PC-9 (cell line): Measurements from ENCODE around the gene UVSSA. TPM values are rescaled to one million over a fixed set of nuclear protein-coding genes. Genes with fewer than 3 reads are reported as not detected.

Experiments
- BruUV-seq: library from RNA; stranded (reverse); fragments of 400-500 nt; replicated peaks from 2 replicates; lab custom pipeline; 2021; lab: Mats Ljungman, UMichigan
- CTCF ChIA-PET: fragments of 300-600 bp; sonication (Branson Sonifier 250); formaldehyde crosslinking; loops from one replicate; lab custom pipeline; 2022; ENCODE audit warnings: antibody characterized with exemption; lab: Charles Lee
- POLR2A ChIA-PET: fragments of 300-600 bp; sonication (Branson Sonifier 250); formaldehyde crosslinking; loops from one replicate; lab custom pipeline; 2022; ENCODE audit warnings: antibody characterized with exemption; ENCODE audit not compliant: unreplicated experiment; lab: Charles Lee
- DNase-seq, 2 experiments: peaks; one replicate each; pipeline versions ENCODE4 v3.0.0 to v3.0.0-alpha.2; 2015 to 2022; ENCODE audit warnings: mixed read lengths in 1 of 2
- H2AFZ ChIP-seq: fragments of 200-600 bp; sonication (generic); 2 replicates; pipeline ENCODE4 v1.8.1; 2017; ENCODE audit warnings: antibody characterized with exemption
- H3F3A ChIP-seq: fragments of 200-600 bp; sonication (generic); 2 replicates; pipeline ENCODE4 v1.8.1; 2017; ENCODE audit warnings: antibody characterized with exemption, mild to moderate bottlenecking, low read depth; ENCODE audit not compliant: insufficient read depth
- H3K27ac ChIP-seq: fragments of 200-600 bp; sonication (generic); 2 replicates; pipeline ENCODE4 v1.6.1; 2016; ENCODE audit warnings: mixed run types
- H3K27me3 ChIP-seq: fragments of 200-600 bp; sonication (generic); 2 replicates; pipeline ENCODE4 v1.6.1; 2016; ENCODE audit warnings: low read depth, mixed run types; ENCODE audit not compliant: insufficient read depth
- H3K36me3 ChIP-seq: fragments of 200-600 bp; sonication (generic); 2 replicates; pipeline ENCODE4 v1.6.1; 2016; ENCODE audit warnings: low read depth, mixed run types
- H3K4me1 ChIP-seq: fragments of 200-600 bp; sonication (generic); replicated peaks from 2 replicates; pipeline ENCODE4 v1.6.1; 2016; ENCODE audit warnings: mixed run types; ENCODE audit not compliant: insufficient read depth
- H3K4me2 ChIP-seq: fragments of 200-600 bp; sonication (generic); 2 replicates; pipeline ENCODE4 v1.6.1; 2017; ENCODE audit warnings: mixed run types
- H3K4me3 ChIP-seq: fragments of 200-600 bp; sonication (generic); 2 replicates; pipeline ENCODE4 v1.6.1; 2016; ENCODE audit warnings: mixed run types
- H3K79me2 ChIP-seq: fragments of 200-600 bp; sonication (generic); 2 replicates; pipeline ENCODE4 v1.6.1; 2017; ENCODE audit warnings: low read depth, mixed run types
- H3K9me2 ChIP-seq: fragments of 200-600 bp; sonication (generic); 2 replicates; pipeline ENCODE4 v1.8.1; 2017; ENCODE audit warnings: mild to moderate bottlenecking; ENCODE audit not compliant: insufficient read depth
- H3K9me3 ChIP-seq: fragments of 200-600 bp; sonication (generic); 2 replicates; pipeline ENCODE4 v1.8.1; 2016; ENCODE audit warnings: low read depth; ENCODE audit not compliant: insufficient read depth
- H4K20me1 ChIP-seq: fragments of 200-600 bp; sonication (generic); 2 replicates; pipeline ENCODE4 v1.8.1; 2017; ENCODE audit not compliant: insufficient read depth
- EZH2 ChIP-seq: fragments of 200-600 bp; sonication (generic); IDR thresholded peaks from 2 replicates; pipeline ENCODE4 v1.8.0; 2017; ENCODE audit warnings: antibody characterized with exemption, low read depth
- intact Hi-C: fragments of 100-400 bp; cut with micrococcal nuclease; formaldehyde crosslinking; loops from one replicate; pipeline ENCODE4 v1.10.0; 2022; ENCODE audit not compliant: unreplicated experiment
- total RNA-seq: library from RNA; stranded (reverse); gene quantifications from 2 replicates; pipeline ENCODE4 v1.2.3, GENCODE V29; 2021
- TF ChIP-seq, protein P1 (sequence below): fragments of 200-600 bp; sonication (generic); conservative IDR thresholded peaks from 2 replicates; pipeline ENCODE4 v1.6.1; 2017; ENCODE audit warnings: mixed run types, antibody characterized with exemption, mild to moderate bottlenecking, moderate library complexity

The UVSSA gene
- total RNA-seq, 1 experiment from 2014 or later = 24.3 TPM

DNA sequence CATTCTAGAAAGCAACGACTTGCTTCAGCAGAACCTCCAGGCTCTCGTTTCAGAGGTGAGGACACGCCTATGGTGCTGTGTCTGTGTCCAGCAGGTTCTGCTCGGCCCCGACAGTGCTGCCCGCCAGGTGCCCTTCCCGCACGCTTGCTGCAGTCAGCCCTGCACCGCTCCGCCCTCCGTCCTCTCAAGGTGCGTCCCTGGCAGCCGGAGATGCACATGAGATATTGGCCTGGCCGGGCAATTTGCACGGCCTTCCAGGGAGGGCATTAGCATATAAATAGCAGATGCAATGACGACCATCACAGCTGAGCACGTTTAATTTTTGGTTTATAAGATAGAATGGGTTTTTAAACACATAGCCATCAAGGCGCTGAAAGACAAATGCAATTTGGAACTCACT, 14.4 kb downstream of the UVSSA start:
- no peak for DNase-seq
- ChIA-PET POLR2A (no interaction called here), CTCF (no interaction called here)
- H3K36me3 ChIP-seq = no peaks in the 10 kb centered on the region
- no TSS peak for BruUV-seq
- H3K4me1 ChIP-seq = no peaks in the 10 kb centered on the region
- H3K79me2 ChIP-seq = no peaks in the 10 kb centered on the region
- no peak overlapping the region for H3K4me3 ChIP-seq
- H2AFZ ChIP-seq = no peak overlapping the region
- no peaks in the 10 kb centered on the region for H3F3A ChIP-seq
- H3K9me3 ChIP-seq = no peaks in the 10 kb centered on the region
- no peaks in the 10 kb centered on the region for H3K9me2 ChIP-seq
- H3K27me3 ChIP-seq = no peaks in the 10 kb centered on the region
- intact Hi-C loops = no loop called here
- no peak overlapping the region for H3K4me2 ChIP-seq
- TF ChIP-seq, protein P1, sequence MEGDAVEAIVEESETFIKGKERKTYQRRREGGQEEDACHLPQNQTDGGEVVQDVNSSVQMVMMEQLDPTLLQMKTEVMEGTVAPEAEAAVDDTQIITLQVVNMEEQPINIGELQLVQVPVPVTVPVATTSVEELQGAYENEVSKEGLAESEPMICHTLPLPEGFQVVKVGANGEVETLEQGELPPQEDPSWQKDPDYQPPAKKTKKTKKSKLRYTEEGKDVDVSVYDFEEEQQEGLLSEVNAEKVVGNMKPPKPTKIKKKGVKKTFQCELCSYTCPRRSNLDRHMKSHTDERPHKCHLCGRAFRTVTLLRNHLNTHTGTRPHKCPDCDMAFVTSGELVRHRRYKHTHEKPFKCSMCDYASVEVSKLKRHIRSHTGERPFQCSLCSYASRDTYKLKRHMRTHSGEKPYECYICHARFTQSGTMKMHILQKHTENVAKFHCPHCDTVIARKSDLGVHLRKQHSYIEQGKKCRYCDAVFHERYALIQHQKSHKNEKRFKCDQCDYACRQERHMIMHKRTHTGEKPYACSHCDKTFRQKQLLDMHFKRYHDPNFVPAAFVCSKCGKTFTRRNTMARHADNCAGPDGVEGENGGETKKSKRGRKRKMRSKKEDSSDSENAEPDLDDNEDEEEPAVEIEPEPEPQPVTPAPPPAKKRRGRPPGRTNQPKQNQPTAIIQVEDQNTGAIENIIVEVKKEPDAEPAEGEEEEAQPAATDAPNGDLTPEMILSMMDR = no peak
- TF ChIP-seq EZH2 = no peak
- no peak overlapping the region for H3K27ac ChIP-seq
- H4K20me1 ChIP-seq = no peaks in the 10 kb centered on the region

DNA sequence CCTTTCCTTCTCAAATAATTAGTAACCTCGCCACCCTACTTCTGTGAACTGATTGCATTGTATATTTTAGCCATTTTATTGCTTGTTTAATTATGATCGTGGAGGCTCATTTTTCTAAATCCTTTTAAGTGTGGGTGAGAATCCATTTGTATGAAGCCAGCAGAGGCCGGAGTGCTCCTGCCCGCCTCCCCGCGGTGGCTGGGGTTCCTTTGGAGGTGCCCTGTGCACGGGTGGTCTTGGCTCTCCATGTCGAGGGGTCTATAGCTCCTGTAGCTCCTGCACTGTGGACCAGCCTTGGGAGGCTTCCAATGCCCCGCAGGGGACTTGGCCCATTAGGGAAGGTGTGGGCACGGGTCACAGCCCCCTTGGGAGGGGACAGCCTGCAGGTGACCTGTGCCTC, 15.0 kb downstream of the UVSSA start:
- H3K36me3 ChIP-seq = no peaks in the 10 kb centered on the region
- no peak for DNase-seq
- no peaks in the 10 kb centered on the region for H3F3A ChIP-seq
- ChIA-PET POLR2A (no interaction called here), CTCF (no interaction called here)
- no peaks in the 10 kb centered on the region for H3K79me2 ChIP-seq
- no peaks in the 10 kb centered on the region for H3K9me3 ChIP-seq
- H2AFZ ChIP-seq = no peak overlapping the region
- no peaks in the 10 kb centered on the region for H4K20me1 ChIP-seq
- no peaks in the 10 kb centered on the region for H3K4me1 ChIP-seq
- TF ChIP-seq, protein P1 = no peak
- TF ChIP-seq EZH2 = no peak
- no peaks in the 10 kb centered on the region for H3K9me2 ChIP-seq
- H3K4me3 ChIP-seq = no peak overlapping the region
- no peak overlapping the region for H3K4me2 ChIP-seq
- H3K27me3 ChIP-seq = no peaks in the 10 kb centered on the region
- H3K27ac ChIP-seq = no peak overlapping the region
- intact Hi-C loops = no loop called here
- BruUV-seq = no TSS peak

DNA sequence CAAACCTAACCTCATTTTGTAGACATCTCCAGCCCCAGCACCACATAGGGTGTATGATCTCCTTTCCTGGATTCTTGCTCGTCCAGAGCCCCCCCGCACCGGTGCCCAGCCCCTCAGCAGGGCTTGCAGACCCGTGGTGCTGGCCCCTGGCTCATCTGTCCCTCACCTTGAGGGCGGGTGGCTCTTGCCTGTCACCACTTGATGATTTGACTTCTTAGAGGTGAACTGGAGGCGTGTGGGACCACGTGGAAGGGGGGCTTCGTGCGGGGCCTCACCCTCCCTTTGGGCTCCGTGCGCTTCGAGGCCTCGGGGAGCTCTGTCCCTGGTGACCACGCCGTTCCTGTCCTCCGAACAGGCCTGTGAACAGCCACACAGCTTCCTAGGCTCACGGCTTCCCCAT, 15.5 kb downstream of the UVSSA start:
- ChIA-PET POLR2A (no interaction called here), CTCF (no interaction called here)
- BruUV-seq = no TSS peak
- H3K27ac ChIP-seq = no peak overlapping the region
- intact Hi-C loops = no loop called here
- H2AFZ ChIP-seq = no peak overlapping the region
- no peak for TF ChIP-seq EZH2
- TF ChIP-seq, protein P1 = no peak
- DNase-seq = no peak
- H3F3A ChIP-seq = no peaks in the 10 kb centered on the region
- no peaks in the 10 kb centered on the region for H3K9me3 ChIP-seq
- H3K4me1 ChIP-seq = no peaks in the 10 kb centered on the region
- H3K79me2 ChIP-seq = no peaks in the 10 kb centered on the region
- no peaks in the 10 kb centered on the region for H3K36me3 ChIP-seq
- H3K4me3 ChIP-seq = no peak overlapping the region
- H3K9me2 ChIP-seq = no peaks in the 10 kb centered on the region
- H4K20me1 ChIP-seq = no peaks in the 10 kb centered on the region
- no peaks in the 10 kb centered on the region for H3K27me3 ChIP-seq
- no peak overlapping the region for H3K4me2 ChIP-seq
